GM12892 (cell line): ENCODE results near the gene SEPTIN8.
A peak's percentile ranks its signal among the peaks of the same experiment; 100 is the strongest.

ENCODE experiments used
- DNase-seq: peaks from one replicate; pipeline ENCODE4 v3.0.0; 2011; ENCODE audit not compliant: insufficient read length
- FAIRE-seq: peaks from 2 replicates; lab custom pipeline; 2011; peaks lifted over from hg19 to GRCh38; lab: Jason Lieb, UNC
- POLR2A ChIP-seq: IDR thresholded peaks from 2 replicates; pipeline ENCODE4 v1.6.1; 2011; ENCODE audit warnings: low read depth, low read length, control low read depth
- POLR2AphosphoS5 ChIP-seq: IDR thresholded peaks from 2 replicates; pipeline ENCODE4 v1.6.1; 2011; ENCODE audit warnings: low read depth, low read length, control low read depth
- TAF1 ChIP-seq: IDR thresholded peaks from 2 replicates; pipeline ENCODE4 v1.6.1; 2011; ENCODE audit warnings: low read depth, mild to moderate bottlenecking, control low read depth, low read length, borderline replicate concordance

SEPTIN8 gene

GRCh38 chr5:132790201-132790865, 13.3 kb upstream of the SEPTIN8 start:
- DNase-seq (no peak), FAIRE-seq (peak; percentile 9)
- no peak for TF ChIP-seq POLR2AphosphoS5
- no peak for TF ChIP-seq POLR2A
- TF ChIP-seq TAF1, result no peak

DNA sequence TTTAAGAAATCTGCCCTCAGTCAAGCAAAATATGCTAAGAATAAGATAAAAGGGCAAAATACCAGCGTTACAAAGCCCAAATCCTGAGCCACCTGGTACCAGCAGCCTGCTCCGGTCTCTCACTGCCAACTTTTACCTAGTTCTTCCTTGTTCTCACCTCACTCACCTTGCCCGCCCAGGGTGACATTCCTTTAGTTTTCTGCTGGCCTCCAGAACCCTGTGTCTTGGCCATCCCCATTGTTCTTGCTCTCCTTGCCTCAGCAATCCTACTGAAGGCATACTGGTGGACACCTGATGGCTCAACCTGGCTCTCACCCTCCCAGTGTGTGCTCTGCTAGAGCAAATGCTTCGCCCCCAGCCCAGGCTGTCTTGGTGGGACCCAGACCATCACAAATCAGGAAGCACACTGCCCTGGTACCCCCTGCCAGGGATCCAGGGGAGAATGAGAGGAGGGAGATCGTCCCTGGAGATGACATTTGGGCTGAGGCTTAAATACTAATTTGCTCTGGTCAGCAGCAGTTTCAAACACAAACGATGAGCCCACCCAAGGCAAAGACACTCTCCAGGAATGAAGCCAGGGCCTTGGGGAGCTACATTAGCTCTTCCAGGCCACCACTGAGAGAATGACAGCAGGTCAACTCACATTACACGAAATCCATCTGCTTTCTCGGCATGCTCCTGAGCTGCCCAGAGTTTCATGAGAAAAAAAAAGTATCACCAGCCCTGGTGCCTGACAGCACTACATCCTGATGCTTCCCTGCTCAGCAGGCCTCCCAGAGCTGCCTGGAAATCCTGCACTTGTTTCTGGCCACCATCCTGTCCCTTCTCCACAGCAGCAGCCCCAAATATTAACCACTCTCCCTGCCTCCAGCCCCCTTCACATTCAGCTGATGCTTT, 12.2 kb upstream of the SEPTIN8 start:
- no peak for DNase-seq
- no peak for TF ChIP-seq TAF1
- no peak for TF ChIP-seq POLR2AphosphoS5
- no peak for TF ChIP-seq POLR2A
- FAIRE-seq, result no peak

- TF ChIP-seq POLR2A (no peak), TAF1 (no peak), POLR2AphosphoS5 (no peak)
- no peak for FAIRE-seq
- DNase-seq, result no peak
Observed at GRCh38 chr5:132788508-132788907, 11.5 kb upstream of the SEPTIN8 start.

DNA sequence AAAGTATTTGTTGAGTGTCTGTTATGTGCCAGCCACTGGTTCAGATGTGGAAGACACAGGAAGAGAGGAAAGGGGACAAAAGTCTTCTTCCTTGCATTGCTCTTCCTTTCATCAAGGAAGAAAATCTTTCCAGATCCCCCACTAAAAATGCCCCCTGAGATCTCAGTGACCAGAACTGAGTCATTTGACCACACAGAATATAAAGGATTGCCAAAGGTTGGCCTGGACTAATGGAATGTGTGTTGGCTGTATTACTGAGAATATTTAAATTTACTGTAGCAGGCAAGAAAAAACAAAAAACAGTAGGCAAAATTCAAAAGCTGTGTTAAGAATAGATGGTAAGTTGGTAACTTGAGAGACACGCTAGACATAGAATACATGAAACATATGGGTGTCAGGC, 10.0 kb upstream of the SEPTIN8 start:
- no peak for FAIRE-seq
- DNase-seq, result no peak
- TF ChIP-seq TAF1 (no peak), POLR2A (no peak), POLR2AphosphoS5 (no peak)

GRCh38 chr5:132785864-132786263, 8.8 kb upstream of the SEPTIN8 start:
- FAIRE-seq (no peak), DNase-seq (no peak)
- TF ChIP-seq TAF1 (no peak), POLR2AphosphoS5 (no peak), POLR2A (no peak)

- FAIRE-seq (peak; percentile 56), DNase-seq (no peak)
- TF ChIP-seq POLR2AphosphoS5 (no peak), POLR2A (no peak), TAF1 (no peak)
Observed at GRCh38 chr5:132785365-132785764, 8.3 kb upstream of the SEPTIN8 start.

DNA sequence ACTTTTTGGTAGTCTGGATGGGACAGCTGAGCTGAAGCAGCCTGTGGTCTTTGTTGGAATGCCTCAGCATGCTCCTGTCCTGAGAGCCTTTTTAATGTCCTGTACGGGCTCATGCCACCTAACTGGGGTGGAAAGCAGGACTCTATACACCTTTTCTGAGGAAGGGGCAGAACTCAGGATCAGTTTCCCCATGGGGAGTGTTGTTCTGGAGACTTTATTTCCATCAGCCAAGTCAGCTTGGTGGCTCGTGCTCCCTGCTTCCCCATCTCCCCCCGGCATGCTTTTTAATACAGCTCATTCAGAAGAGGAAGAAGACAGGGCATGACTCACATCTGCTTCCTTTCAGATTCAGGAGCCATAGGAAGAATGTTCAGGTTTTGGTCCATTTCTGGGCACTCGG, 5.1 kb upstream of the SEPTIN8 start:
- no peak for FAIRE-seq
- DNase-seq, result no peak
- TF ChIP-seq POLR2A, result no peak
- TF ChIP-seq TAF1, result no peak
- TF ChIP-seq POLR2AphosphoS5, result no peak

- DNase-seq (no peak), FAIRE-seq (no peak)
- no peak for TF ChIP-seq POLR2A
- TF ChIP-seq POLR2AphosphoS5, result no peak
- no peak for TF ChIP-seq TAF1
Observed at GRCh38 chr5:132781029-132781428, 4.0 kb upstream of the SEPTIN8 start.

GRCh38 chr5:132780577-132780976, 3.5 kb upstream of the SEPTIN8 start:
- FAIRE-seq (no peak), DNase-seq (no peak)
- TF ChIP-seq TAF1 (no peak), POLR2AphosphoS5 (no peak), POLR2A (no peak)

DNA sequence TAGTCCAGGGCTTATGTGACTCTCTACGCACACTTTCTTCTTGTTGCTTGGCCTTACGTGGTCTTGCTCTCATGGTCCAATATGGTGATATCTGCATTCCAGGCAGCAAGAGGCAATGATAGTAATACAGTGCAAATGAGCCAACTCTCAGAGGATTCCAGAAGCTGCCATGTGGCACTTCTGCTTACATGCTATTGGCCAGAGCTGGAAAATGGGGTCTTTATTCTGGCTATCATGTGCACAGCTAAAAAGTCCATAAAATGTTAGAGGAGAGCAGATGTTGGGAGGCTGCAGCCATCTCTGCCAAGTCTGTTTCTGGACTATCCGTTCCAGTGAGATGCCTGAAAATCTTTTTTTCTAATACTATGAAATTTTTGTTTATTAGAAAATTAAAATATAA, 2.9 kb upstream of the SEPTIN8 start:
- FAIRE-seq, result no peak
- DNase-seq, result no peak
- TF ChIP-seq TAF1, result no peak
- TF ChIP-seq POLR2A, result no peak
- TF ChIP-seq POLR2AphosphoS5, result no peak

- TF ChIP-seq POLR2AphosphoS5 (no peak), TAF1 (no peak), POLR2A (no peak)
- no peak for DNase-seq
- FAIRE-seq, result no peak
Observed at GRCh38 chr5:132778856-132779255, 1.8 kb upstream of the SEPTIN8 start.

- peak; percentile 42 for FAIRE-seq
- no peak for DNase-seq
- TF ChIP-seq TAF1, result no peak
- no peak for TF ChIP-seq POLR2A
- TF ChIP-seq POLR2AphosphoS5, result no peak
Observed at GRCh38 chr5:132778129-132778528, 1.1 kb upstream of the SEPTIN8 start.

DNA sequence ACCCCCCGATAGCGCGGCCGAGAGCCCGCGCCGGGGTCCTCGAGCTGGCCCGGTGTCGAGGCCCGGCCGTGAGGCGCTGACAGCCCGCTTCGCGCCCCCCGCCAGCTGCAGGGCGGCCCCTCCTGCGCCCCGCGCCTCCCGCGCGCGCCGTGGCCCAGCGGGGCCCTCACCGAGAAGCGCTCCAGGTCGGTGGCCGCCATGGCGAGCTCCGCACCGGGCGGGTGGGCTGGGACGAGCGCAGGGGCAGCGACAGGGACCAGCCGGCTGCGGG, 166 bp downstream of the SEPTIN8 start:
- no peak for TF ChIP-seq POLR2AphosphoS5
- TF ChIP-seq TAF1, result no peak
- TF ChIP-seq POLR2A, result no peak
- no peak for FAIRE-seq
- no peak for DNase-seq
